DOHH2 (cell line): ENCODE data around the gene ZNF248.

Experiments used
- H3F3A ChIP-seq: fragments of 200-600 bp; sonication (generic), shearing (Covaris generic); 2 replicates; pipeline ENCODE4 v1.6.0; 2016; ENCODE audit warnings: antibody characterized with exemption, mild to moderate bottlenecking; ENCODE audit not compliant: control insufficient read depth, insufficient read depth
- H3K27ac ChIP-seq: fragments of 200-600 bp; sonication (generic); 2 replicates; pipeline ENCODE4 v1.5.1; 2014; ENCODE audit warnings: low read depth, mild to moderate bottlenecking, low read length, moderate library complexity
- H3K27me3 ChIP-seq: fragments of 200-600 bp; sonication (generic); 2 replicates; pipeline ENCODE4 v1.6.1; 2014; ENCODE audit warnings: mild to moderate bottlenecking, low read length, mixed read lengths; ENCODE audit not compliant: control insufficient read depth
- H3K36me3 ChIP-seq: fragments of 200-600 bp; sonication (generic); 2 replicates; pipeline ENCODE4 v1.6.1; 2014; ENCODE audit warnings: mild to moderate bottlenecking, low read length, moderate library complexity, mixed read lengths; ENCODE audit not compliant: control insufficient read depth
- H3K4me1 ChIP-seq: fragments of 200-600 bp; sonication (generic); 2 replicates; pipeline ENCODE4 v1.6.1; 2014; ENCODE audit warnings: mild to moderate bottlenecking, low read length, mixed read lengths; ENCODE audit not compliant: control insufficient read depth
- H3K4me2 ChIP-seq: fragments of 200-600 bp; sonication (generic); 2 replicates; pipeline ENCODE4 v1.6.0; 2014; ENCODE audit warnings: mild to moderate bottlenecking, low read length, moderate library complexity
- H3K4me3 ChIP-seq: fragments of 200-600 bp; sonication (generic); 2 replicates; pipeline ENCODE4 v1.5.1; 2014; ENCODE audit warnings: mild to moderate bottlenecking, low read length, mixed read lengths
- H3K79me2 ChIP-seq: fragments of 200-600 bp; sonication (generic); 2 replicates; pipeline ENCODE4 v1.6.1; 2014; ENCODE audit warnings: mild to moderate bottlenecking, low read length, mixed read lengths; ENCODE audit not compliant: control insufficient read depth
- H3K9me2 ChIP-seq: fragments of 200-600 bp; sonication (generic); replicated peaks from 2 replicates; pipeline ENCODE4 v1.6.1; 2014; ENCODE audit warnings: mild to moderate bottlenecking, low read length, mixed read lengths; ENCODE audit not compliant: control insufficient read depth
- H3K9me3 ChIP-seq: fragments of 200-600 bp; sonication (generic); 2 replicates; pipeline ENCODE4 v1.6.1; 2014; ENCODE audit warnings: antibody characterized with exemption, low read length, mixed read lengths; ENCODE audit not compliant: control insufficient read depth, insufficient read depth
- H4K20me1 ChIP-seq: fragments of 200-600 bp; sonication (generic); 2 replicates; pipeline ENCODE4 v1.6.0; 2014; ENCODE audit warnings: low read depth, mild to moderate bottlenecking, antibody characterized with exemption, low read length, moderate library complexity; ENCODE audit not compliant: control insufficient read depth, insufficient read depth
- CTCF ChIP-seq: fragments of 200-600 bp; sonication (generic); IDR thresholded peaks from one replicate; pipeline ENCODE4 v1.5.1; 2014; ENCODE audit warnings: antibody characterized with exemption, mild to moderate bottlenecking, low read depth, low read length; ENCODE audit not compliant: poor library complexity, severe bottlenecking
- EZH2phosphoT487 ChIP-seq: fragments of 200-600 bp; sonication (generic); IDR thresholded peaks from 2 replicates; pipeline ENCODE4 v1.6.1; 2017; ENCODE audit warnings: borderline replicate concordance, mild to moderate bottlenecking, antibody characterized with exemption, low read length, moderate library complexity, mixed read lengths

ZNF248 gene

GRCh38 chr10:37774351-37774750 is 83.1 kb downstream of the ZNF248 start:
- TF ChIP-seq CTCF (no peak), EZH2phosphoT487 (no peak)
- H3K9me3 ChIP-seq = no peaks in the 10 kb centered on the region
- H3K36me3 ChIP-seq = no peaks in the 10 kb centered on the region
- H3F3A ChIP-seq = no peaks in the 10 kb centered on the region
- no peaks in the 10 kb centered on the region for H4K20me1 ChIP-seq
- H3K79me2 ChIP-seq = no peaks in the 10 kb centered on the region
- H3K4me3 ChIP-seq = no peak overlapping the region
- H3K4me2 ChIP-seq = no peak overlapping the region
- no peaks in the 10 kb centered on the region for H3K4me1 ChIP-seq
- H3K27ac ChIP-seq = no peak overlapping the region
- H3K27me3 ChIP-seq = no peaks in the 10 kb centered on the region
- no peaks in the 10 kb centered on the region for H3K9me2 ChIP-seq

- Histone ChIP-seq H3K9me2 (no peaks in the 10 kb centered on the region), H4K20me1 (no peaks in the 10 kb centered on the region)
These were observed 92.2 kb downstream of the ZNF248 start for GRCh38 chr10:37765216-37765615.

DNA sequence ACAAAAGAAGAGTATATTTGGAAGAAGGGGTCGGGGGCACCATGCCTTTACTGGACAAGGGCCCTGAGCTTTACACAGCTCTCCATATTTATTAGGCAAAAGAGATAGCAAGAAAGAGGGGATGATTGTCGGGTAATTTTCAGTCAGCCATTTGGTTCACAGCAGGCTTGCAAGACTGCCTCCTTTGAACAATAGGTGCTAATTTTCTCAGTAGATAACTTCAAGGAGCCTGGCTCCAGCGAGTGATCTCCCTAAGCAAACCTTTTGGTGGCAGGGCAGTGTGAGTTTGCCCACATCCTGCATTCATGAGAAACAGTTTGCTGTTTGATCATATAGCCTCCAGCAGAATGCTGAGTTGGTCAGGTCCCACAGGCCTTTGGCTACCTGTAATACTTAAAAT is 94.3 kb downstream of the ZNF248 start:
- Histone ChIP-seq H3K4me1 (no peaks in the 10 kb centered on the region), H3F3A (no peaks in the 10 kb centered on the region), H3K79me2 (no peaks in the 10 kb centered on the region), H3K9me3 (no peaks in the 10 kb centered on the region), H3K27ac (no peak overlapping the region), H3K27me3 (no peaks in the 10 kb centered on the region), H3K9me2 (no peaks in the 10 kb centered on the region), H4K20me1 (no peaks in the 10 kb centered on the region), H3K4me3 (no peak overlapping the region), H3K4me2 (no peak overlapping the region), H3K36me3 (no peaks in the 10 kb centered on the region)
- TF ChIP-seq CTCF (no peak), EZH2phosphoT487 (no peak)

More at GRCh38 chr10:37765216-37765615, 92.2 kb downstream of the ZNF248 start:
- Histone ChIP-seq H3K4me3 (no peak overlapping the region), H3K4me2 (no peak overlapping the region), H3F3A (no peaks in the 10 kb centered on the region), H3K9me3 (no peaks in the 10 kb centered on the region), H3K4me1 (no peaks in the 10 kb centered on the region), H3K27me3 (no peaks in the 10 kb centered on the region), H3K27ac (no peak overlapping the region), H3K79me2 (no peaks in the 10 kb centered on the region), H3K36me3 (no peaks in the 10 kb centered on the region)
- TF ChIP-seq CTCF (no peak), EZH2phosphoT487 (no peak)

GRCh38 chr10:37762287-37762686 is 95.1 kb downstream of the ZNF248 start:
- no peaks in the 10 kb centered on the region for H3K27me3 ChIP-seq
- H3K4me2 ChIP-seq = no peak overlapping the region
- no peaks in the 10 kb centered on the region for H3F3A ChIP-seq
- H3K9me3 ChIP-seq = no peaks in the 10 kb centered on the region
- TF ChIP-seq EZH2phosphoT487 (no peak), CTCF (no peak)
- no peak overlapping the region for H3K27ac ChIP-seq
- no peaks in the 10 kb centered on the region for H3K79me2 ChIP-seq
- H3K9me2 ChIP-seq = no peaks in the 10 kb centered on the region
- H3K4me1 ChIP-seq = no peaks in the 10 kb centered on the region
- no peaks in the 10 kb centered on the region for H4K20me1 ChIP-seq
- no peak overlapping the region for H3K4me3 ChIP-seq
- no peaks in the 10 kb centered on the region for H3K36me3 ChIP-seq
